ENCODE data around the gene MRPL27.

The MRPL27 gene

GRCh38 chr17:50372758-50373556 is at the start of gene MRPL27, which contains the start of gene EME1 (continued):
- TF ChIP-seq ZSCAN5A (tag by site-specific recombination; IDR thresholded peaks at IDR 0.05) = peak; percentile 34; the same call in 1 of the 2 replicates
- no peak for TF ChIP-seq BCL11B (tag by site-specific recombination; IDR thresholded peaks at IDR 0.05; ENCODE audit: low read depth)
- TF ChIP-seq ZNF513 (tag by site-specific recombination; IDR thresholded peaks at IDR 0.05) = no peak
- no peak for TF ChIP-seq ZNF791 (tag by site-specific recombination; IDR thresholded peaks at IDR 0.05)
- peak; percentile 87 for TF ChIP-seq ZNF2 (tag by site-specific recombination; IDR thresholded peaks at IDR 0.05)
- TF ChIP-seq KLF16 (tag by site-specific recombination; IDR thresholded peaks at IDR 0.05) = peak; percentile 85
- TF ChIP-seq PRDM6 (tag by site-specific recombination; IDR thresholded peaks at IDR 0.05) = no peak; the same call in 1 of the 2 replicates
- TF ChIP-seq ZNF549 (tag by site-specific recombination; IDR thresholded peaks at IDR 0.05) = no peak
- TF ChIP-seq ZNF362 (tag by site-specific recombination; IDR thresholded peaks at IDR 0.05) = no peak
- TF ChIP-seq RBAK (tag by site-specific recombination; IDR thresholded peaks at IDR 0.05) = no peak
- TF ChIP-seq ZNF501 (tag by site-specific recombination; IDR thresholded peaks at IDR 0.05) = peak; percentile 96
- TF ChIP-seq ZNF843 (tag by site-specific recombination; IDR thresholded peaks at IDR 0.05) = 0 out of 2 replicates have a peak, but pooled peaks have one; percentile 34
- peak; percentile 73; the same call in 1 of the 2 replicates for TF ChIP-seq ZNF660 (tag by site-specific recombination; IDR thresholded peaks at IDR 0.05)
- no peak for TF ChIP-seq ZNF311 (tag by site-specific recombination; IDR thresholded peaks at IDR 0.05; ENCODE audit: borderline replicate concordance)
- TF ChIP-seq ZNF23 (tag by site-specific recombination; IDR thresholded peaks at IDR 0.05; ENCODE audit: borderline replicate concordance) = no peak
- no peak for TF ChIP-seq ZNF112 (tag by site-specific recombination; IDR thresholded peaks at IDR 0.05)
- no peak for TF ChIP-seq ZNF354C (tag by site-specific recombination; IDR thresholded peaks at IDR 0.05; ENCODE audit: borderline replicate concordance, low read depth)
- no peak for TF ChIP-seq GLIS1 (tag by site-specific recombination; IDR thresholded peaks at IDR 0.05)
- TF ChIP-seq ZNF510 (tag by site-specific recombination; IDR thresholded peaks at IDR 0.05; ENCODE audit: insufficient replicate concordance) = no peak
- no peak for TF ChIP-seq ELK4 (IDR thresholded peaks at IDR 0.05; ENCODE audit: borderline replicate concordance, low read depth, low read length)
- TF ChIP-seq ZNF26 (tag by site-specific recombination; IDR thresholded peaks at IDR 0.05) = no peak
- TF ChIP-seq ZBTB17 (tag by site-specific recombination; IDR thresholded peaks at IDR 0.05) = peak; percentile 92
- no peak for TF ChIP-seq GLI2 (tag by site-specific recombination; IDR thresholded peaks at IDR 0.05; ENCODE audit: borderline replicate concordance, low read depth)
- no peak; the same call in 1 of the 2 replicates for TF ChIP-seq KLF10 (tag by site-specific recombination; IDR thresholded peaks at IDR 0.05)
- peak; percentile 81; the same call in 1 of the 2 replicates for TF ChIP-seq ZNF692 (tag by site-specific recombination; IDR thresholded peaks at IDR 0.05)
- TF ChIP-seq ZBTB44 (tag by site-specific recombination; IDR thresholded peaks at IDR 0.05) = no peak
